HG02623 (cell line): Measurements from ENCODE around the gene ABCD4.

ENCODE experiments used
- ATAC-seq: cut with Tn5 transposase; IDR thresholded peaks from one replicate; pipeline ENCODE4 v1.9.1; 2021; ENCODE audit warnings: moderate library complexity; ENCODE audit not compliant: unreplicated experiment

The ABCD4 gene

GRCh38 chr14:74260525-74261233, 42.1 kb downstream of the ABCD4 start:
- no peak for ATAC-seq

- ATAC-seq, result no peak
Observed at GRCh38 chr14:74259513-74259912, 43.2 kb downstream of the ABCD4 start.

GRCh38 chr14:74258764-74259035, 44.0 kb downstream of the ABCD4 start:
- ATAC-seq, result no peak

- ATAC-seq, result no peak
Observed at GRCh38 chr14:74257941-74258763, 44.6 kb downstream of the ABCD4 start.

GRCh38 chr14:74257078-74257940, 45.4 kb downstream of the ABCD4 start:
- ATAC-seq, result peak; percentile 63

GRCh38 chr14:74255281-74255680, 47.5 kb downstream of the ABCD4 start:
- no peak for ATAC-seq

- no peak for ATAC-seq
Observed at GRCh38 chr14:74249433-74250375, 53.0 kb downstream of the ABCD4 start.

GRCh38 chr14:74248017-74248416, 54.7 kb downstream of the ABCD4 start:
- no peak for ATAC-seq

GRCh38 chr14:74246542-74246941, 56.2 kb downstream of the ABCD4 start:
- no peak for ATAC-seq

GRCh38 chr14:74245292-74245691, 57.4 kb downstream of the ABCD4 start:
- no peak for ATAC-seq

GRCh38 chr14:74244115-74244514, 58.6 kb downstream of the ABCD4 start:
- no peak for ATAC-seq

- ATAC-seq, result no peak
Observed at GRCh38 chr14:74243051-74243450, 59.7 kb downstream of the ABCD4 start.

GRCh38 chr14:74242780-74243042, 60.0 kb downstream of the ABCD4 start:
- ATAC-seq, result no peak

- no peak for ATAC-seq
Observed at GRCh38 chr14:74242021-74242779, 60.5 kb downstream of the ABCD4 start.

GRCh38 chr14:74241652-74242017, 61.1 kb downstream of the ABCD4 start:
- ATAC-seq, result no peak

- ATAC-seq, result no peak
Observed at GRCh38 chr14:74240794-74241651, 61.7 kb downstream of the ABCD4 start.

- no peak for ATAC-seq
Observed at GRCh38 chr14:74239848-74240793, 62.6 kb downstream of the ABCD4 start.
